BE2C (cell line): ENCODE results near the gene LAMA5.

Experiments used
- DNase-seq: peaks from one replicate; pipeline ENCODE4 v3.0.0-alpha.2; 2020
- H3K27me3 ChIP-seq: fragments of 250-450 bp; sonication (Bioruptor Pico); 2 replicates; pipeline ENCODE4 v1.5.1; 2020; ENCODE audit warnings: mild to moderate bottlenecking
- H3K36me3 ChIP-seq: fragments of 250-450 bp; sonication (Bioruptor Pico); 2 replicates; pipeline ENCODE4 v1.5.1; 2020; ENCODE audit warnings: mild to moderate bottlenecking
- H3K4me1 ChIP-seq: fragments of 250-450 bp; sonication (Bioruptor Pico); 2 replicates; pipeline ENCODE4 v1.5.1; 2020
- H3K4me3 ChIP-seq: 2 replicates; pipeline ENCODE4 v1.5.1; 2011; ENCODE audit warnings: low read depth, low read length
- H3K9me3 ChIP-seq: fragments of 250-450 bp; sonication (Bioruptor Pico); 2 replicates; pipeline ENCODE4 v1.5.1; 2020
- CTCF ChIP-seq: IDR thresholded peaks from 2 replicates; pipeline ENCODE4 v1.5.1; 2012; ENCODE audit warnings: mild to moderate bottlenecking, low read depth, low read length

Gene LAMA5

GRCh38 chr20:62335532-62335931, 31.6 kb downstream of the LAMA5 start:
- Histone ChIP-seq H3K36me3 (no peaks in the 10 kb centered on the region), H3K4me1 (no peaks in the 10 kb centered on the region)
- TF ChIP-seq CTCF = no peak

GRCh38 chr20:62334881-62335280, 32.2 kb downstream of the LAMA5 start:
- no peak for TF ChIP-seq CTCF
- Histone ChIP-seq H3K4me1 (no peaks in the 10 kb centered on the region), H3K27me3 (no peaks in the 10 kb centered on the region), H3K36me3 (no peaks in the 10 kb centered on the region), H3K9me3 (no peaks in the 10 kb centered on the region), H3K4me3 (no peak overlapping the region)
- DNase-seq = no peak

More at GRCh38 chr20:62335532-62335931, 31.6 kb downstream of the LAMA5 start:
- Histone ChIP-seq H3K4me3 (no peak overlapping the region), H3K9me3 (no peaks in the 10 kb centered on the region), H3K27me3 (no peaks in the 10 kb centered on the region)
- DNase-seq = no peak

GRCh38 chr20:62333820-62334595, 33.1 kb downstream of the LAMA5 start:
- H3K36me3 ChIP-seq = no peaks in the 10 kb centered on the region
- H3K4me1 ChIP-seq = no peaks in the 10 kb centered on the region
- H3K27me3 ChIP-seq = no peaks in the 10 kb centered on the region
- H3K4me3 ChIP-seq = no peak overlapping the region
- H3K9me3 ChIP-seq = no peaks in the 10 kb centered on the region
- TF ChIP-seq CTCF = no peak
- no peak for DNase-seq

- H3K9me3 ChIP-seq = no peaks in the 10 kb centered on the region
- no peak for TF ChIP-seq CTCF
- no peaks in the 10 kb centered on the region for H3K27me3 ChIP-seq
- H3K4me1 ChIP-seq = no peaks in the 10 kb centered on the region
- no peaks in the 10 kb centered on the region for H3K36me3 ChIP-seq
- DNase-seq = no peak
- no peak overlapping the region for H3K4me3 ChIP-seq
Measured at GRCh38 chr20:62332989-62333819, 33.9 kb downstream of the LAMA5 start.

DNA sequence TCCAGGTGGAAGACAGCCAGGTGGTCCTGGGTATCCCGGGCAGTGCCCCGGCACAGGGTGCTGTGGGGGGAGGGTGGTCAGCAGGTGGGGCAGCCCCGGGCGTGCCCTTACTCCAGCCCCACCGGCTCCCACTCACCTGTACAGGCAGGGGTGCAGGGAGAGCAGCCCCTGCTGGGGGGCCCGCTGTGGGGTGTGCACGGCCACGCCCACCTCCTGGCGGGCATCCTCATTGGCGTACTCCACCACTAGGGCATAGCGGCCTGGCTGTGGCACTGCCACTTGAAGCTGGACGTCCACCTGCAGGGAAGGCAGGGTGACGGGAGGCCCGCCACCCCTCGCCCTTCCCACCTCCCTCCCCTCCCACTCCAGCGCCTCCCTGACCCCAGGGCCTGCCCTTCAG, 34.7 kb downstream of the LAMA5 start:
- H3K4me3 ChIP-seq = no peak overlapping the region
- no peaks in the 10 kb centered on the region for H3K36me3 ChIP-seq
- no peak for TF ChIP-seq CTCF
- no peaks in the 10 kb centered on the region for H3K27me3 ChIP-seq
- no peaks in the 10 kb centered on the region for H3K9me3 ChIP-seq
- no peak for DNase-seq
- no peaks in the 10 kb centered on the region for H3K4me1 ChIP-seq

DNA sequence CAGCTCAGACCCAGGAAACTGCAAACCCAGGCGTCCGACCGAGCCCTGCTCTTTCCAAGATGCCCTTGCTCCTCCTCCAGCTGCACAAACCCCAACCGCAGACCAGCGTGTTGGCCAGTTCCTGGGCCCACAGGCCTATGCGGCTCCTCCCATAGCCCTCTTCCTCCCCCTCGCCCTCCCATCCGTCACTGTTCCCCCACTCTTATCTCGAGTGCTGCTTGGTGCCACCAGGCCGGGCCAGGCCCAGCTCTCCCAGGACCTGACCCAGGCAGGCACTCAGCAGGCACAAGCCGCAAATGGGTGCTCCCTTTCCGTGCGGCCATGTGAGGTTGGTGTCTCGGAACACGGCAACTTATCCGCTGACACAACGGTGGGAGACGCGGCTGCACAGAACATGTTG, 35.8 kb downstream of the LAMA5 start:
- TF ChIP-seq CTCF = no peak
- Histone ChIP-seq H3K4me3 (no peak overlapping the region), H3K9me3 (no peaks in the 10 kb centered on the region), H3K36me3 (no peaks in the 10 kb centered on the region), H3K4me1 (no peaks in the 10 kb centered on the region), H3K27me3 (no peaks in the 10 kb centered on the region)
- no peak for DNase-seq
